Rectal smooth muscle tissue (tissue), 1 donor: ENCODE results near the gene NEAT1.
A peak's percentile ranks its signal among the peaks of the same experiment; 100 is the strongest.
"Not testable (repeated sequence)": the region's sequence is repeated elsewhere in the genome, so short reads cannot be mapped to it uniquely, and the experiment has no call there.

Source experiments
- H3K27ac ChIP-seq: one replicate; pipeline ENCODE4 v1.7.0; 2013; ENCODE audit warnings: low read depth, low read length, inconsistent platforms
- H3K27me3 ChIP-seq: one replicate; pipeline ENCODE4 v1.7.0; 2013; ENCODE audit warnings: low read length; ENCODE audit not compliant: control insufficient read depth, insufficient read depth
- H3K36me3 ChIP-seq: one replicate; pipeline ENCODE4 v1.7.0; 2013; ENCODE audit warnings: low read length; ENCODE audit not compliant: control insufficient read depth, insufficient read depth
- H3K4me1 ChIP-seq: one replicate; pipeline ENCODE4 v1.7.0; 2013; ENCODE audit warnings: low read length; ENCODE audit not compliant: control insufficient read depth, insufficient read depth
- H3K4me3 ChIP-seq: one replicate; pipeline ENCODE4 v1.7.0; 2013; ENCODE audit warnings: low read length
- H3K9ac ChIP-seq: one replicate; pipeline ENCODE4 v1.7.0; 2013; ENCODE audit warnings: low read length

Gene NEAT1

GRCh38 chr11:65451301-65451700 lies 28.7 kb downstream of the NEAT1 start:
- H3K27ac ChIP-seq, H3K4me1 ChIP-seq, H3K4me3 ChIP-seq, H3K27me3 ChIP-seq, H3K9ac ChIP-seq, H3K36me3 ChIP-seq: not testable (repeated sequence)

DNA sequence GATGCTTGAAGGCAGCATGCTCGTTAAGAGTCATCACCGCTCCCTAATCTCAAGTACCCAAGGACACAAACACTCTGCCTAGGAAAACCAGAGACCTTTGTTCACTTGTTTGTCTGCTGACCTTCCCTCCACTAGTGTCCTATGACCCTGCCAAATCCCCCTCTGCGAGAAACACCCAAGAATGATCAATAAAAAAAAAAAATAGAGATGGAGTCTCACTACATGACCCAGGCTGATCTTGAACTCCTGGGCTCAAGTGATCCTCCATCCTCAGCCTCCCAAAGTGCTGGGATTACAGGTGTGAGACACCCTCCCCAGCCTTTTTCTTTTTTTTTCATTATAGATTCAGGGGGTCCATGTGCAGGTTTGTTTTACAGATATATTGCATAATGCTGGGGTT lies 29.7 kb downstream of the NEAT1 start:
- H3K9ac ChIP-seq, H3K4me1 ChIP-seq, H3K27me3 ChIP-seq, H3K27ac ChIP-seq, H3K4me3 ChIP-seq, H3K36me3 ChIP-seq: not testable (repeated sequence)

GRCh38 chr11:65452806-65453490 lies 30.4 kb downstream of the NEAT1 start:
- H3K4me1 ChIP-seq: peaks cover 3% of the 10 kb centered on the region
- no peak overlapping the region for H3K27ac ChIP-seq
- no peak overlapping the region for H3K4me3 ChIP-seq
- H3K9ac ChIP-seq: no peak overlapping the region
- H3K27me3 ChIP-seq: no peaks in the 10 kb centered on the region
- no peaks in the 10 kb centered on the region for H3K36me3 ChIP-seq

GRCh38 chr11:65454311-65454695 lies 31.7 kb downstream of the NEAT1 start:
- Histone ChIP-seq H3K4me1 (peaks cover 3% of the 10 kb centered on the region), H3K4me3 (peak overlapping the region; percentile 80), H3K36me3 (no peaks in the 10 kb centered on the region), H3K9ac (no peak overlapping the region), H3K27me3 (no peaks in the 10 kb centered on the region), H3K27ac (peak overlapping the region; percentile 84)

GRCh38 chr11:65454696-65455456 lies 32.3 kb downstream of the NEAT1 start:
- Histone ChIP-seq H3K4me3 (peak overlapping the region; percentile 80), H3K9ac (peak overlapping the region; percentile 50), H3K4me1 (peaks cover 3% of the 10 kb centered on the region), H3K27me3 (no peaks in the 10 kb centered on the region), H3K27ac (peak overlapping the region; percentile 84), H3K36me3 (no peaks in the 10 kb centered on the region)

DNA sequence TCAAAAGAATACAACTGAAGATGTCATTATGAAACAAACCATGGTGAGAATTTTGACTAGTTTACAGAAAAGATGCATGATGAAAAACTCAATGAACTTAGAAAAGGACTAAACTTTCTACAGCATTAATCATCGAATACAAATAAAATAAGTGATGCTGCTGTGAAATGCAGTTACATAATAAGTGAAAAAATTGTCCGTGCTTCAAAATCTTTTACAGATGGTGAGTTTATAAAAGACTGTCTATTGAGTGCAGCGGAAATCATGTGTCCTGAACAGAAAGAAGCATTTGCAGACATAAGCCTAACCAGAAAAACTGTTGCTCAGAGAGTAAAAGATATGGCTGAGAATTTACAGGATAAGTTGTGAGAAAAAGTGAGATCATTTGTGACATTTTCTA lies 33.8 kb downstream of the NEAT1 start:
- Histone ChIP-seq H3K27me3 (no peaks in the 10 kb centered on the region), H3K9ac (no peak overlapping the region), H3K36me3 (no peaks in the 10 kb centered on the region), H3K4me1 (peaks cover 3% of the 10 kb centered on the region), H3K4me3 (no peak overlapping the region), H3K27ac (no peak overlapping the region)

- Histone ChIP-seq H3K4me1 (peaks cover 3% of the 10 kb centered on the region), H3K36me3 (no peaks in the 10 kb centered on the region), H3K27me3 (no peaks in the 10 kb centered on the region), H3K4me3 (no peak overlapping the region), H3K9ac (no peak overlapping the region), H3K27ac (no peak overlapping the region)
Measured at GRCh38 chr11:65459552-65459951, 37.0 kb downstream of the NEAT1 start.

GRCh38 chr11:65465471-65465870 lies 42.9 kb downstream of the NEAT1 start:
- H3K4me1 ChIP-seq, H3K27ac ChIP-seq, H3K27me3 ChIP-seq, H3K36me3 ChIP-seq, H3K9ac ChIP-seq, H3K4me3 ChIP-seq: not testable (repeated sequence)

GRCh38 chr11:65467306-65467705 lies 44.7 kb downstream of the NEAT1 start:
- H3K4me1 ChIP-seq: peaks cover 10% of the 10 kb centered on the region
- H3K27me3 ChIP-seq, H3K27ac ChIP-seq, H3K36me3 ChIP-seq, H3K4me3 ChIP-seq, H3K9ac ChIP-seq: not testable (repeated sequence)

- Histone ChIP-seq H3K27me3 (no peaks in the 10 kb centered on the region), H3K4me3 (no peak overlapping the region), H3K4me1 (peaks cover 10% of the 10 kb centered on the region), H3K27ac (no peak overlapping the region), H3K36me3 (no peaks in the 10 kb centered on the region), H3K9ac (no peak overlapping the region)
Measured at GRCh38 chr11:65468874-65469333, 46.3 kb downstream of the NEAT1 start.

DNA sequence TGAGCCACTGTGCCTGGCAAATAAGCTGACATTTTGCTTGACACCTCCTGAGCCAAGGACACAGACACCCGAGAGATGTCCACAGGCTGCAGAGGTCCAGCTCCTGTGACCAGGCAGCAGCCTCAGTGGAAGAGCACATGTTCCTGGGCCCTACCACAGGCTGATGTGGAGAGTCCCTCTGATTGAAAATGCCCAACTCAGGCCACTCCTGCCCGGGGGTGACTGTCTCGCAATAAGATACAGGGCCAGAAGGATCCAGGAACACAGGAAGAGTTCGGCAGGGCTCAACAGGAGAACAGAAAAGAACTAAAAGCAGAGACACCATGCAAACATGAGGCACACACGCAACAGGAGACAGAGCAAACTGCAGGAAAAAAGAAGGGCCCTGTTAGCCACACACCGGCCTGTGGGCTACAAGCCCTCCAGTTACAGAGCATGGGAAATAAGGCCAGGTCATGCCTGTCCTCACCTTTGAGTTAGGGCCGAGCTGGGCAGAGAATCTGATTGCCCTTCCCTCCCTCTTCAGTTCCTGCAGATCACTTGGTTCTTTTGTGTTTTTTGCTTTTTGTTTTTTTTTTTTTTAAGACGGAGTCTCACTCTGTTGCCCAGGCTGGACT lies 47.9 kb downstream of the NEAT1 start:
- Histone ChIP-seq H3K9ac (peak overlapping the region; percentile 30), H3K4me1 (peaks cover 10% of the 10 kb centered on the region), H3K27ac (peak overlapping the region; percentile 98), H3K4me3 (no peak overlapping the region), H3K27me3 (no peaks in the 10 kb centered on the region), H3K36me3 (no peaks in the 10 kb centered on the region)

DNA sequence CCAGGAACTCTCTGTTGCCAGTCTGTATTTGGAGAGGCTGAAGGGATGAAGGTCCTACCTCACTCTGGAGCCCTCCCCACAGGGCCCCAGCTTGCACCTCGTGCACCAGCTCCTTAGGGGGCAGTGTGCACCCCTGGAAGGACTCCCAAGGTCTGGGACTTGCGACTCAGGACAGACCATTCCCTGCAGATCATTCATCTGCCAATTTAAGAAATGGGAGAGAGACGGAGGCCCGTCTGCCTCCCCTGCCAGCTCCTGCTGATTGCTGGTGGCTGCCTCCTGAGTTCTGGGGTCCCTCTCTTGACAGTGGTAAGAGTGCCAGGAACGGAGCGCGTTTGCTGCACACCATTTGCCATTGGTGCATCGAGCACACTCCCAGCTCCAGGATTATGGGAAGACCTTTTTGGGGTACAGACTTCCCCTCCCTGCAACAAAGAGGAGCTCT lies 48.9 kb downstream of the NEAT1 start:
- Histone ChIP-seq H3K36me3 (no peaks in the 10 kb centered on the region), H3K9ac (peak overlapping the region; percentile 79), H3K27me3 (no peaks in the 10 kb centered on the region), H3K4me1 (peaks cover 13% of the 10 kb centered on the region), H3K4me3 (peak overlapping the region; percentile 54), H3K27ac (peak overlapping the region; percentile 98)
